Gastroesophageal sphincter (tissue), 3 donors: Measurements from ENCODE around the gene CTR9.

ENCODE experiments used
- CTCF ChIP-seq, 4 experiments: fragments of 200-600 bp in 2 of 4; fragments of 450-650 bp in 2 of 4; sonication (generic) in 1 of 4; IDR thresholded peaks; one replicate each; pipeline ENCODE4 v1.5.1; 2017 to 2019; ENCODE audit warnings: antibody characterized with exemption in 4 of 4, mild to moderate bottlenecking in 2 of 4, moderate library complexity in 2 of 4
- EP300 ChIP-seq: sonication (generic); formaldehyde crosslinking; IDR thresholded peaks from one replicate; pipeline ENCODE4 v1.6.1; 2017; ENCODE audit warnings: antibody characterized with exemption, mild to moderate bottlenecking
- POLR2A ChIP-seq, 2 donors: fragments of 450-650 bp; IDR thresholded peaks; one replicate each; pipeline ENCODE4 v1.6.1; 2017; ENCODE audit warnings: antibody characterized with exemption in 2 of 2, mild to moderate bottlenecking in 2 of 2, moderate library complexity in 1 of 2

- TF ChIP-seq CTCF (IDR thresholded peaks at IDR 0.05) (no peak), EP300 (no peak), POLR2A (IDR thresholded peaks at IDR 0.05) (no peak)
Observed at GRCh38 chr11:10803676-10804075, 52.6 kb downstream of the CTR9 start.
